HepG2 (cell line): ENCODE measurements around the gene MAPK7. TPM values are rescaled to one million over a fixed set of nuclear protein-coding genes. Genes with fewer than 3 reads are reported as not detected.

Source experiments
- CREM ChIP-seq, 2 experiments: sonication (generic) in 1 of 2; formaldehyde crosslinking in 1 of 2; IDR thresholded peaks; 2 replicates each; pipeline versions ENCODE4 v1.4.0 to v1.6.1; 2016 to 2020; ENCODE audit warnings: antibody characterized with exemption in 1 of 2, mild to moderate bottlenecking in 1 of 2, missing genetic modification reagents in 1 of 2
- HINFP ChIP-seq: sonication (generic); formaldehyde crosslinking; IDR thresholded peaks from 2 replicates; pipeline ENCODE4 v1.4.0; 2020; ENCODE audit warnings: low read depth, mild to moderate bottlenecking, missing genetic modification reagents
- HMG20A ChIP-seq: IDR thresholded peaks from 2 replicates; pipeline ENCODE4 v1.6.1; 2016; ENCODE audit warnings: borderline replicate concordance
- MEIS1 ChIP-seq: sonication (generic); formaldehyde crosslinking; IDR thresholded peaks from 2 replicates; pipeline ENCODE4 v1.9.0; 2021; ENCODE audit warnings: mild to moderate bottlenecking, missing genetic modification reagents, moderate library complexity, borderline replicate concordance
- NAIF1 ChIP-seq: sonication (generic); formaldehyde crosslinking; IDR thresholded peaks from 2 replicates; pipeline ENCODE4 v1.5.0; 2020; ENCODE audit warnings: mild to moderate bottlenecking, missing genetic modification reagents, borderline replicate concordance
- NPAS2 ChIP-seq: sonication (generic); formaldehyde crosslinking; IDR thresholded peaks from 2 replicates; pipeline ENCODE4 v1.8.0; 2022; ENCODE audit warnings: mild to moderate bottlenecking, missing genetic modification reagents, borderline replicate concordance
- PCBP1 ChIP-seq: fragments of 200-400 bp; formaldehyde crosslinking; IDR thresholded peaks from 2 replicates; pipeline ENCODE4 v1.6.1; 2017; ENCODE audit warnings: mild to moderate bottlenecking, low read depth, low read length, borderline replicate concordance
- PLRG1 ChIP-seq: fragments of 450-650 bp; conservative IDR thresholded peaks from 2 replicates; pipeline ENCODE4 v1.6.1; 2016
- PRPF4 ChIP-seq: fragments of 200-400 bp; formaldehyde crosslinking; IDR thresholded peaks from 2 replicates; pipeline ENCODE4 v1.6.1; 2016; ENCODE audit warnings: low read length, low read depth; ENCODE audit not compliant: poor library complexity, severe bottlenecking
- SALL2 ChIP-seq: sonication (generic); formaldehyde crosslinking; IDR thresholded peaks from 2 replicates; pipeline ENCODE4 v1.8.1; 2023; ENCODE audit warnings: mild to moderate bottlenecking, missing genetic modification reagents, inconsistent platforms
- ZBTB42 ChIP-seq: sonication (generic); formaldehyde crosslinking; IDR thresholded peaks from 2 replicates; pipeline ENCODE4 v1.5.0; 2020; ENCODE audit warnings: mild to moderate bottlenecking, missing genetic modification reagents
- ZFX ChIP-seq: sonication (generic); formaldehyde crosslinking; IDR thresholded peaks from 2 replicates; pipeline ENCODE4 v1.4.0; 2020; ENCODE audit warnings: mild to moderate bottlenecking, low read depth, missing genetic modification reagents, moderate library complexity
- ZNF225 ChIP-seq: sonication (generic); formaldehyde crosslinking; IDR thresholded peaks from 2 replicates; pipeline ENCODE4 v1.4.0; 2020; ENCODE audit warnings: mild to moderate bottlenecking, missing genetic modification reagents
- ZNF460 ChIP-seq: sonication (generic); formaldehyde crosslinking; IDR thresholded peaks from 2 replicates; pipeline ENCODE4 v1.5.1; 2020; ENCODE audit warnings: missing genetic modification reagents, mild to moderate bottlenecking, borderline replicate concordance
- ZNF713 ChIP-seq: sonication (generic); formaldehyde crosslinking; IDR thresholded peaks from 2 replicates; pipeline ENCODE4 v1.4.0; 2020; ENCODE audit warnings: mild to moderate bottlenecking, missing genetic modification reagents
- polyA plus RNA-seq, 8 experiments: library from polyadenylated mRNA; depleted of rRNA in 3 of 8; stranded (reverse) in 7 of 8; unstranded in 1 of 8; fragments of >200 nt; fragmentation: Illumina TruSeq in 4 of 8; extraction: Trizol in 4 of 8; gene quantifications; 2 replicates each; pipeline versions ENCODE4 v1.2.1 to v1.2.3, GENCODE V29; 2011 to 2016; ENCODE audit warnings: low read depth in 4 of 8, missing spikeins in 1 of 8, mixed read lengths in 1 of 8; ENCODE audit not compliant: insufficient read depth in 1 of 8
- total RNA-seq, 5 experiments: library from RNA; depleted of rRNA; stranded (reverse); fragments of >200 nt; fragmentation: Illumina TruSeq; extraction: Trizol; gene quantifications; 2 replicates each; pipeline ENCODE4 v1.2.3, GENCODE V29; 2016; ENCODE audit warnings: low read depth in 1 of 5
- TF ChIP-seq, protein P1 (sequence below): sonication (generic); formaldehyde crosslinking; IDR thresholded peaks from 2 replicates; pipeline ENCODE4 v1.5.0; 2020; ENCODE audit warnings: missing genetic modification reagents, mild to moderate bottlenecking, borderline replicate concordance
- TF ChIP-seq, protein P2 (sequence below): sonication (generic); formaldehyde crosslinking; IDR thresholded peaks from 2 replicates; pipeline ENCODE4 v1.5.1; 2020; ENCODE audit warnings: missing genetic modification reagents, mild to moderate bottlenecking, borderline replicate concordance
- TF ChIP-seq, protein P3 (sequence below): sonication (generic); formaldehyde crosslinking; IDR thresholded peaks from 2 replicates; pipeline ENCODE4 v1.5.0; 2020; ENCODE audit warnings: mild to moderate bottlenecking, low read depth, missing genetic modification reagents, borderline replicate concordance
- TF ChIP-seq, protein P4 (sequence below): sonication (generic); formaldehyde crosslinking; IDR thresholded peaks from 2 replicates; pipeline ENCODE4 v1.4.0; 2020; ENCODE audit warnings: missing genetic modification reagents

Gene MAPK7
- total and polyA plus RNA-seq, 2 of the 13 experiments (the other 11 are each of a cell fraction or from before 2014, with no cell fraction given), result 2.9 to 5.9 TPM

- TF ChIP-seq PLRG1 (no peak), HMG20A (no peak), ZFX (CRISPR knock-in tag) (peak; percentile 37), ZNF460 (no peak), ZNF713 (no peak), NPAS2 (CRISPR knock-in tag) (no peak), PCBP1 (no peak), PRPF4 (no peak), HINFP (CRISPR knock-in tag) (no peak; the same call in 1 of the 2 replicates), MEIS1 (CRISPR knock-in tag) (peak; percentile 94), CREM (IDR thresholded peaks at IDR 0.05) (peak; percentile 79), CREM (CRISPR knock-in tag; IDR thresholded peaks at IDR 0.05) (no peak), NAIF1 (CRISPR knock-in tag) (no peak; the same call in none of the 2 replicates), SALL2 (0 out of 2 replicates have a peak, but pooled peaks have one; percentile 53), ZNF225 (CRISPR knock-in tag) (no peak), ZBTB42 (CRISPR knock-in tag) (peak; percentile 78; the same call in 1 of the 2 replicates)
- TF ChIP-seq, protein P1, sequence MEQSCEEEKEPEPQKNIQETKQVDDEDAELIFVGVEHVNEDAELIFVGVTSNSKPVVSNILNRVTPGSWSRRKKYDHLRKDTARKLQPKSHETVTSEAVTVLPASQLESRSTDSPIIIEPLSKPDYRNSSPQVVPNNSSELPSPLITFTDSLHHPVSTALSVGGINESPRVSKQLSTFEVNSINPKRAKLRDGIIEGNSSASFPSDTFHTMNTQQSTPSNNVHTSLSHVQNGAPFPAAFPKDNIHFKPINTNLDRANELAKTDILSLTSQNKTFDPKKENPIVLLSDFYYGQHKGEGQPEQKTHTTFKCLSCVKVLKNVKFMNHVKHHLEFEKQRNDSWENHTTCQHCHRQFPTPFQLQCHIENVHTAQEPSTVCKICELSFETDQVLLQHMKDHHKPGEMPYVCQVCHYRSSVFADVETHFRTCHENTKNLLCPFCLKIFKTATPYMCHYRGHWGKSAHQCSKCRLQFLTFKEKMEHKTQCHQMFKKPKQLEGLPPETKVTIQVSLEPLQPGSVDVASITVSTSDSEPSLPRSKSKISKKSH (CRISPR knock-in tag), result peak; percentile 21; the same call in 1 of the 2 replicates
- TF ChIP-seq, protein P2, sequence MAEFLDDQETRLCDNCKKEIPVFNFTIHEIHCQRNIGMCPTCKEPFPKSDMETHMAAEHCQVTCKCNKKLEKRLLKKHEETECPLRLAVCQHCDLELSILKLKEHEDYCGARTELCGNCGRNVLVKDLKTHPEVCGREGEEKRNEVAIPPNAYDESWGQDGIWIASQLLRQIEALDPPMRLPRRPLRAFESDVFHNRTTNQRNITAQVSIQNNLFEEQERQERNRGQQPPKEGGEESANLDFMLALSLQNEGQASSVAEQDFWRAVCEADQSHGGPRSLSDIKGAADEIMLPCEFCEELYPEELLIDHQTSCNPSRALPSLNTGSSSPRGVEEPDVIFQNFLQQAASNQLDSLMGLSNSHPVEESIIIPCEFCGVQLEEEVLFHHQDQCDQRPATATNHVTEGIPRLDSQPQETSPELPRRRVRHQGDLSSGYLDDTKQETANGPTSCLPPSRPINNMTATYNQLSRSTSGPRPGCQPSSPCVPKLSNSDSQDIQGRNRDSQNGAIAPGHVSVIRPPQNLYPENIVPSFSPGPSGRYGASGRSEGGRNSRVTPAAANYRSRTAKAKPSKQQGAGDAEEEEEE (CRISPR knock-in tag), result peak; percentile 65; the same call in 1 of the 2 replicates
- TF ChIP-seq, protein P3, sequence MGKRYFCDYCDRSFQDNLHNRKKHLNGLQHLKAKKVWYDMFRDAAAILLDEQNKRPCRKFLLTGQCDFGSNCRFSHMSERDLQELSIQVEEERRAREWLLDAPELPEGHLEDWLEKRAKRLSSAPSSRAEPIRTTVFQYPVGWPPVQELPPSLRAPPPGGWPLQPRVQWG (CRISPR knock-in tag), result no peak
- TF ChIP-seq, protein P4, sequence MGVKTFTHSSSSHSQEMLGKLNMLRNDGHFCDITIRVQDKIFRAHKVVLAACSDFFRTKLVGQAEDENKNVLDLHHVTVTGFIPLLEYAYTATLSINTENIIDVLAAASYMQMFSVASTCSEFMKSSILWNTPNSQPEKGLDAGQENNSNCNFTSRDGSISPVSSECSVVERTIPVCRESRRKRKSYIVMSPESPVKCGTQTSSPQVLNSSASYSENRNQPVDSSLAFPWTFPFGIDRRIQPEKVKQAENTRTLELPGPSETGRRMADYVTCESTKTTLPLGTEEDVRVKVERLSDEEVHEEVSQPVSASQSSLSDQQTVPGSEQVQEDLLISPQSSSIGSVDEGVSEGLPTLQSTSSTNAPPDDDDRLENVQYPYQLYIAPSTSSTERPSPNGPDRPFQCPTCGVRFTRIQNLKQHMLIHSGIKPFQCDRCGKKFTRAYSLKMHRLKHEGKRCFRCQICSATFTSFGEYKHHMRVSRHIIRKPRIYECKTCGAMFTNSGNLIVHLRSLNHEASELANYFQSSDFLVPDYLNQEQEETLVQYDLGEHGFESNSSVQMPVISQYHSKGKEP (CRISPR knock-in tag), result no peak; the same call in 1 of the 2 replicates
These were observed 489 bp upstream of the MAPK7 start (continued) for GRCh38 chr17:19377602-19378415.
